ENCODE data around the gene TCP11. TPM values are rescaled to one million over a fixed set of nuclear protein-coding genes. Genes with fewer than 3 reads are reported as not detected.

TCP11 gene
- total and polyA plus RNA-seq, 4 donors, result 0.05 to 0.19 TPM; not detected in 2

- Histone ChIP-seq H3K9ac (ENCODE audit: low read depth in 1 of 2, low read length in 2 of 2) (no peak overlapping the region), H3K9me3 (ENCODE audit: control insufficient read depth in 4 of 4, low read length in 3 of 4) (no peaks in the 10 kb centered on the region), H3K4me1 (ENCODE audit: control insufficient read depth in 4 of 4, insufficient read depth in 4 of 4, low read length in 3 of 4) (no peaks in the 10 kb centered on the region), H3K27me3 (ENCODE audit: control insufficient read depth in 4 of 4, insufficient read depth in 4 of 4, low read length in 3 of 4) (no peaks in the 10 kb centered on the region), H3K4me3 (ENCODE audit: low read depth in 1 of 3, low read length in 3 of 3) (no peak overlapping the region), H3K36me3 (ENCODE audit: control insufficient read depth in 4 of 4, insufficient read depth in 3 of 4, low read depth in 1 of 4, low read length in 3 of 4) (no peaks in the 10 kb centered on the region), H3K27ac (ENCODE audit: low read depth in 1 of 2, low read length in 2 of 2) (no peak overlapping the region)
- DNase-seq (ENCODE audit: low spot score), result no peak
- no peak for TF ChIP-seq FOXA1 (IDR thresholded peaks at IDR 0.05)
- no peak for TF ChIP-seq HNF4G (IDR thresholded peaks at IDR 0.05)
- TF ChIP-seq ZBTB33 (IDR thresholded peaks at IDR 0.05), result no peak
- TF ChIP-seq ATF3 (IDR thresholded peaks at IDR 0.05), result no peak
- TF ChIP-seq REST (IDR thresholded peaks at IDR 0.05), result no peak
- no peak for TF ChIP-seq SP1 (IDR thresholded peaks at IDR 0.05)
- TF ChIP-seq EGR1 (IDR thresholded peaks at IDR 0.05; ENCODE audit: low read depth in 2 of 2), result no peak
- TF ChIP-seq GABPA (IDR thresholded peaks at IDR 0.05 in 1 of 2, conservative IDR thresholded peaks at IDR 0.05 in 1 of 2), result no peak
- no peak for TF ChIP-seq HNF4A (conservative IDR thresholded peaks at IDR 0.05)
- no peak for TF ChIP-seq YY1 (IDR thresholded peaks at IDR 0.05)
- no peak for TF ChIP-seq JUND (IDR thresholded peaks at IDR 0.05)
- TF ChIP-seq NR2F2 (IDR thresholded peaks at IDR 0.05), result no peak
- TF ChIP-seq FOXA2 (IDR thresholded peaks at IDR 0.05), result no peak
- TF ChIP-seq TAF1 (conservative IDR thresholded peaks at IDR 0.05), result no peak
- TF ChIP-seq MAX (IDR thresholded peaks at IDR 0.05), result no peak
- TF ChIP-seq CTCF (IDR thresholded peaks at IDR 0.05; ENCODE audit: low read depth, low read length, missing input control), result no peak
- WGBS, result 88% methylated on average over 2 of the region's 2 CpGs
Observed at GRCh38 chr6:35177596-35177995, 36.5 kb upstream of the TCP11 start.

GRCh38 chr6:35177157-35177556, 36.0 kb upstream of the TCP11 start:
- no peaks in the 10 kb centered on the region for H3K27me3 ChIP-seq (ENCODE audit: control insufficient read depth in 4 of 4, insufficient read depth in 4 of 4, low read length in 3 of 4)
- no peak overlapping the region for H3K4me3 ChIP-seq (ENCODE audit: low read depth in 1 of 3, low read length in 3 of 3)
- H3K9me3 ChIP-seq (ENCODE audit: control insufficient read depth in 4 of 4, low read length in 3 of 4), result no peaks in the 10 kb centered on the region
- WGBS, result 83% methylated on average over 3 of the region's 3 CpGs
- TF ChIP-seq GABPA (IDR thresholded peaks at IDR 0.05 in 1 of 2, conservative IDR thresholded peaks at IDR 0.05 in 1 of 2), result no peak
- no peak for TF ChIP-seq ATF3 (IDR thresholded peaks at IDR 0.05)
- TF ChIP-seq FOXA1 (IDR thresholded peaks at IDR 0.05), result no peak
- TF ChIP-seq RXRA (IDR thresholded peaks at IDR 0.05), result no peak
- TF ChIP-seq HNF4A (conservative IDR thresholded peaks at IDR 0.05), result no peak
- TF ChIP-seq JUND (IDR thresholded peaks at IDR 0.05), result no peak
- TF ChIP-seq MAX (IDR thresholded peaks at IDR 0.05), result no peak
- TF ChIP-seq RAD21 (IDR thresholded peaks at IDR 0.05), result no peak
- H3K4me1 ChIP-seq (ENCODE audit: control insufficient read depth in 4 of 4, insufficient read depth in 4 of 4, low read length in 3 of 4), result no peaks in the 10 kb centered on the region
- H3K27ac ChIP-seq (ENCODE audit: low read depth in 1 of 2, low read length in 2 of 2), result no peak overlapping the region
- no peak overlapping the region for H3K9ac ChIP-seq (ENCODE audit: low read depth in 1 of 2, low read length in 2 of 2)
- no peak for DNase-seq (ENCODE audit: low spot score)
- H3K36me3 ChIP-seq (ENCODE audit: control insufficient read depth in 4 of 4, insufficient read depth in 3 of 4, low read depth in 1 of 4, low read length in 3 of 4), result no peaks in the 10 kb centered on the region
